BLaER1 treated with 17β-estradiol and CSF1 and Interleukin-3, amounts not matched to agents 10 nM and 100 nM (cell line): Measurements from ENCODE around the gene SERBP1.

Source experiments
- H3K27ac ChIP-seq, 11 experiments: shearing (Covaris generic); formaldehyde crosslinking; 2 replicates each; pipeline ENCODE4 v1.8.1; 2022
- H3K27me3 ChIP-seq, 11 experiments: shearing (Covaris generic); formaldehyde crosslinking; 2 replicates each; pipeline ENCODE4 v1.8.1; 2022
- H3K36me3 ChIP-seq, 11 experiments: shearing (Covaris generic); formaldehyde crosslinking; 2 replicates each; pipeline ENCODE4 v1.8.1; 2022
- H3K4me1 ChIP-seq, 10 experiments: shearing (Covaris generic); formaldehyde crosslinking; 2 replicates each; pipeline ENCODE4 v1.8.1; 2022
- H3K4me2 ChIP-seq, 11 experiments: shearing (Covaris generic); formaldehyde crosslinking; 2 replicates each; pipeline ENCODE4 v1.8.1; 2022
- H3K4me3 ChIP-seq, 10 experiments: shearing (Covaris generic); formaldehyde crosslinking; 2 replicates each; pipeline ENCODE4 v1.8.1; 2022
- H3K9ac ChIP-seq, 11 experiments: shearing (Covaris generic); formaldehyde crosslinking; 2 replicates each; pipeline ENCODE4 v1.8.1; 2022
- H3K9me3 ChIP-seq, 11 experiments: shearing (Covaris generic); formaldehyde crosslinking; replicated peaks in 1 of 11; 2 replicates each; pipeline ENCODE4 v1.8.1; 2022
- H4K20me1 ChIP-seq, 11 experiments: shearing (Covaris generic); formaldehyde crosslinking; 2 replicates each; pipeline ENCODE4 v1.8.1; 2022
- Cebpa-rat ChIP-seq, 11 experiments: shearing (Covaris generic); IDR thresholded peaks; 2 replicates each; pipeline ENCODE4 v1.8.1; 2022

The SERBP1 gene

DNA sequence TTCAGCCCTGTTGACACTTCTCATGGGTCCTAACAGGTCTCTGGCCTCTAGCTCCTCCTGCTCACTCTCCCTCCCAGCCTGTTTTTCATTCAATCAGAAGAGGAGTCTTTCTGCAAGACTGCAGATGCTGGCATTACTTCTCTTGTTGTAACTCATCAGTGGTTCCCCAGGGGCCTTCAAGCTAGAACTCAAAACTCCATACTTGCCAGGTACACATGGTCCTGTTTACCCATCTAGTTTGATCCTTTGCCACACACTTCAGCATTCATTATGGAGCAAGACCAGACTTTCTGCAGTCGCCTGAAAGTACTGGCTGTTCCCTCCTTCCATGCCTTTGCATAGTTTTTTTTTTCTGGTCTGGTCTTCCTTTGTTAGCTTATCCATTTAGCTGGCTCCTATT, 47.9 kb downstream of the SERBP1 start:
- no peak overlapping the region for H3K27ac ChIP-seq
- H3K4me1 ChIP-seq, result no peaks in the 10 kb centered on the region
- no peak for TF ChIP-seq Cebpa-rat (IDR thresholded peaks at IDR 0.05)

DNA sequence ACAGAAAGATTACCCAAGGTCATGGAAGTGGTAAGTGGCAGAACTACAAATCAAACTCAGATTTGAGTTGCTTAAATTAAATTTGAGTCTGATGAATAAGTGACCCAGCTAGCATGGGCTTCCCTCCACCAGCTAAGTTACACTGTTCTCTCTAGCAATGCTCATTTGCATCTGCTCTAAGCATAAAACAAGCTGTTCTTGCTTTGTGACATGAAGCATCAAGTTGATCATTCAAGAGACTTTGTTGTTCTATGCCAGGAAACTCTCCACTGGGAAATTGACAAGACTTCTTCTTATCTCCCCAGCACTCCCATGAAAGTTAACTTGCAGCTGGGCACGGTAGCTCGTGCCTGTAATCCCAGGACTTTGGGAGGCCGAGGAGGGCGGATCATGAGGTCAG, 49.0 kb downstream of the SERBP1 start:
- H3K4me2 ChIP-seq, result no peak overlapping the region
- no peaks in the 10 kb centered on the region for H3K27me3 ChIP-seq
- no peaks in the 10 kb centered on the region for H4K20me1 ChIP-seq
- H3K4me1 ChIP-seq, result peaks cover 0 to 6% (median 0%) of the 10 kb centered on the region in 10 experiments; a peak in 2 of 20 replicates
- H3K4me3 ChIP-seq, result no peak overlapping the region
- H3K9ac ChIP-seq, result no peak overlapping the region
- peaks cover 46 to 77% (median 58%) of the 10 kb centered on the region in 11 experiments for H3K9me3 ChIP-seq
- H3K27ac ChIP-seq, result no peak overlapping the region
- peaks cover 62 to 100% (median 99%) of the 10 kb centered on the region in 11 experiments for H3K36me3 ChIP-seq
- no peak for TF ChIP-seq Cebpa-rat (IDR thresholded peaks at IDR 0.05)

More for the DNA sequence above, 47.9 kb downstream of the SERBP1 start:
- H3K9me3 ChIP-seq, result peaks cover 46 to 80% (median 58%) of the 10 kb centered on the region in 11 experiments
- H4K20me1 ChIP-seq, result no peaks in the 10 kb centered on the region
- H3K4me2 ChIP-seq, result no peak overlapping the region
- H3K9ac ChIP-seq, result no peak overlapping the region
- no peaks in the 10 kb centered on the region for H3K27me3 ChIP-seq
- H3K4me3 ChIP-seq, result no peak overlapping the region
- H3K36me3 ChIP-seq, result peaks cover 66 to 99% (median 97%) of the 10 kb centered on the region in 11 experiments

DNA sequence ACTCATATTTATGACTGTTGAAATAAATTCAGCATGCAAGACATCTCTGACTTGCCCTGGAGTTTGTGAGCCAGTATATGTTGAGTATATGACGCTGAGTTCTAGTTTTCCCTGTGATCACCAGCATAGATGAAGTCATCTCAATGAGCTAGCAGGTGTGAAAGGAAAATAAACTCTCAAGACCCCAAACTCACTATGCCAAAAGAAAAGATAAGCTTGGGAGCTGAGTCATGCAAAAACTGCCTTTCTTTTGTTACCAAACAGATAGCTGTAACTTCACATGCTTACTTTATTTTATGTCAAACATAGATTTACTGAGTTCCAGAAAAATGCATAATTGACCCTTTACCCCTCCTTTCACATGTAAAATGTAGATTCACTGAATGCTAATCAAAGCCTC, 52.9 kb downstream of the SERBP1 start:
- Histone ChIP-seq H3K4me2 (no peak overlapping the region), H3K9ac (no peak overlapping the region), H3K4me1 (peaks cover 0 to 6% (median 0%) of the 10 kb centered on the region in 10 experiments; a peak in 2 of 20 replicates), H3K36me3 (peaks cover 32 to 100% (median 98%) of the 10 kb centered on the region in 11 experiments), H3K27ac (no peak overlapping the region), H4K20me1 (no peaks in the 10 kb centered on the region), H3K27me3 (no peaks in the 10 kb centered on the region), H3K4me3 (no peak overlapping the region), H3K9me3 (peaks cover 11 to 43% (median 26%) of the 10 kb centered on the region in 11 experiments)
- TF ChIP-seq Cebpa-rat (IDR thresholded peaks at IDR 0.05), result no peak

DNA sequence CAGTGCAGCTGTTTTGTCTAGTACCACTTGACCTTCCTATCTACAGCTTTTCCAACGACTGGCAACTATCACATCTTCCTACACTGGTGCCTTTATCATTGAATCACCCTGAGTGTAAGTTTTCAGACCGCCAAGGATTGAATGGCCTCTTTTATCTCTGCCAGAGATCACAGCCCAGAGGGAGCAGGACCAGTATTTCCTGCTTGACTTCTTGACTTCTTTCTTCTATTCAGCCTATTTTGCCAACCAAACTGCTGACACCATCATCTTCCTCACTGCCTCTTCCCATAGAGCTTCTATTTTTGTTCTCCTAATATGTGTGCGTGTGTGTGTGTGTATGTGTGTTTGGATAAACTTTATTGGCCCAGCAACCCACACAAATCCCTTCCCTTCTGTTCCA, 53.8 kb downstream of the SERBP1 start:
- no peak overlapping the region for H3K9ac ChIP-seq
- no peak overlapping the region for H3K27ac ChIP-seq
- H3K36me3 ChIP-seq, result peaks cover 28 to 100% (median 98%) of the 10 kb centered on the region in 11 experiments
- H3K27me3 ChIP-seq, result no peaks in the 10 kb centered on the region
- H3K4me1 ChIP-seq, result peaks cover 0 to 6% (median 0%) of the 10 kb centered on the region in 10 experiments; a peak in 2 of 20 replicates
- H3K9me3 ChIP-seq, result peaks cover 4 to 34% (median 17%) of the 10 kb centered on the region in 11 experiments; a peak in 19 of 22 replicates
- H3K4me3 ChIP-seq, result no peak overlapping the region
- H4K20me1 ChIP-seq, result no peaks in the 10 kb centered on the region
- 0 out of 22 replicates have a peak overlapping the region, but pooled peaks of 1 of the 11 experiments have one; percentile 7 for H3K4me2 ChIP-seq
- no peak for TF ChIP-seq Cebpa-rat (IDR thresholded peaks at IDR 0.05)

DNA sequence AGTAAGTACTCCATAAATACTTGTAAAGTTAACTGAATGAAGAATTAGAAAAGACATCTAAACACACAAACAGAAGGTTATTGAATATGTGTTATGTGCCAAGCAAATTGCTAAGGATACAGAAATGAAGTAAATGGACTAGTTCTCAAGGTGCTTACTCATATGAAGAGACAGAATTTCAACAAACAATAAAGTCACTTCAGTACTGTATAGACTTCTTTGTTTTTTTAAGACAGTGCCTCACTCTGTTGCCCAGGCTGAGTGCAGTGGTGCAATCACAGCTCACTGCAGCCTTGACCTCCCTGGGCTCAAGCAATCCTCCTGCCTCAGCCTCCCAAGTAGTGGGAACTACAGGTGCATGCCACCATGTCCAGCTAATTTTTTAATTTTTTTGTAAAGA, 57.3 kb downstream of the SERBP1 start:
- Histone ChIP-seq H3K4me1 (peaks cover 0 to 6% (median 0%) of the 10 kb centered on the region in 10 experiments; a peak in 2 of 20 replicates), H3K4me3 (no peak overlapping the region), H3K27me3 (no peaks in the 10 kb centered on the region), H3K36me3 (peaks cover 21 to 100% (median 97%) of the 10 kb centered on the region in 11 experiments), H3K9me3 (peaks cover 0 to 4% (median 0%) of the 10 kb centered on the region in 11 experiments; a peak in 3 of 22 replicates), H3K27ac (no peak overlapping the region), H3K9ac (no peak overlapping the region), H4K20me1 (no peaks in the 10 kb centered on the region), H3K4me2 (no peak overlapping the region)
- no peak for TF ChIP-seq Cebpa-rat (IDR thresholded peaks at IDR 0.05)

DNA sequence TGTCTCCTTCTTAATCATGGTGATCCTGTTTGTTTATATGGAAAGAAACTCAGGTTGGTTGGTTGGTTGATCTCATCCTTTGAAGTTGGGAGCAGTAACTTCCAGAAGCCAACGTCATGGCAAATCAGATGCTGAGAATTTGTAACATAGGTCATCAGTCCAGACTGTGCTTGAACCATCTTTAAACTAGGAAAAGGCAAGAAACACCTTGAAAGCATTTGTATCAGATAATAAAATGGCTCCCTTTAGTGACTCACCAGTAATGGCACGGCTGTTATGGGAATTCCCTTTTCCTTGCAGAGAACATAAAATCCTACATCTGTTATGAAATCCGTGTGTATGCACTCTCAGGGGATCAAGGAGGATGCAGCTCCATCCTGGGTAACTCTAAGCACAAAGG, 58.1 kb downstream of the SERBP1 start:
- no peaks in the 10 kb centered on the region for H4K20me1 ChIP-seq
- H3K27me3 ChIP-seq, result no peaks in the 10 kb centered on the region
- no peak overlapping the region for H3K4me2 ChIP-seq
- no peak overlapping the region for H3K4me3 ChIP-seq
- no peak overlapping the region for H3K9ac ChIP-seq
- no peak for TF ChIP-seq Cebpa-rat (IDR thresholded peaks at IDR 0.05)
- H3K27ac ChIP-seq, result no peak overlapping the region
- 0 out of 22 replicates have a peak, but pooled peaks cover 0 to 3% (median 0%) of the 10 kb centered on the region in 11 experiments for H3K9me3 ChIP-seq
- peaks cover 0 to 6% (median 0%) of the 10 kb centered on the region in 10 experiments; a peak in 2 of 20 replicates for H3K4me1 ChIP-seq
- H3K36me3 ChIP-seq, result peaks cover 21 to 100% (median 95%) of the 10 kb centered on the region in 11 experiments

DNA sequence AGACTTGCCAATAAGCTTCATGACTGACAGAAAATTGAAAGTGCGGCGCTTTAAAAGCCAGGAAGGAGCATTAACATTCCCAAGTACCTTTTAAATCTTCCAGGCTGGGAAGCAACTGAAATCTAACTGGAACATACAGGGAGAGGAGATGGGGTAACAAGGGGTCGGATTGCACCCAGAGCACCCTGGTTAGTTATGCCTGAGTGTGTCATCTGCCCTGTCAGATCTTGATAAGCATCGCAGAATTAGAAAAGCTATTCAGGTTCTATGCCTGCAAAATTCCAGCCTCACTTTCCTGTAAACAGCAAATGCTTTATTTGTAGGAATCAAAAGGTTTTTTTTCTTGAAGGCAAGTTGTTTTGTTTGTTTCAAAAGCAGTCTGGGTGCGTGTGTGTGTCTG, 58.5 kb downstream of the SERBP1 start:
- no peak for TF ChIP-seq Cebpa-rat (IDR thresholded peaks at IDR 0.05)
- Histone ChIP-seq H3K4me2 (no peak overlapping the region), H3K4me1 (peaks cover 0 to 6% (median 0%) of the 10 kb centered on the region in 10 experiments; a peak in 2 of 20 replicates), H3K27ac (no peak overlapping the region), H3K9me3 (0 out of 22 replicates have a peak, but pooled peaks cover 0 to 3% (median 0%) of the 10 kb centered on the region in 11 experiments), H4K20me1 (no peaks in the 10 kb centered on the region), H3K4me3 (no peak overlapping the region), H3K27me3 (no peaks in the 10 kb centered on the region), H3K9ac (no peak overlapping the region), H3K36me3 (peaks cover 21 to 100% (median 95%) of the 10 kb centered on the region in 11 experiments)

DNA sequence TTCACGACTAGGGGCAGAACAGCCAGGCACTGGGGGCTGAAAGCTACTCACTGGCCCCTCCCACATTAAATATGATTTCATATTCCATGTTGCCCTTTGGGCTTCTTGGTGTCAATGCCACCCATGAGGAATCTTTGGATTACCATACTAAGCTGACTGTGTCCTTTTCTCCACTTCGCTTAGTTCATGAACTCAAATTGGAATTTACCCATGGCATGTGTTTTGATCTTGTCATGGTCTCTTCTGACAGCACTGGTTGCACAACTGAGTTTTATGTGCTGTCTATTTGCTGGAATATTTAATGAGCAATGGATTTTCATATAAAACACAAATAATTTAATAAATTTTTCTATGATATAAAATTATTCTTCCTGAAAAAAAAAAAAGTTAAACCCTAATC, 59.2 kb downstream of the SERBP1 start:
- no peaks in the 10 kb centered on the region for H3K4me1 ChIP-seq
- H3K27me3 ChIP-seq, result no peaks in the 10 kb centered on the region

DNA sequence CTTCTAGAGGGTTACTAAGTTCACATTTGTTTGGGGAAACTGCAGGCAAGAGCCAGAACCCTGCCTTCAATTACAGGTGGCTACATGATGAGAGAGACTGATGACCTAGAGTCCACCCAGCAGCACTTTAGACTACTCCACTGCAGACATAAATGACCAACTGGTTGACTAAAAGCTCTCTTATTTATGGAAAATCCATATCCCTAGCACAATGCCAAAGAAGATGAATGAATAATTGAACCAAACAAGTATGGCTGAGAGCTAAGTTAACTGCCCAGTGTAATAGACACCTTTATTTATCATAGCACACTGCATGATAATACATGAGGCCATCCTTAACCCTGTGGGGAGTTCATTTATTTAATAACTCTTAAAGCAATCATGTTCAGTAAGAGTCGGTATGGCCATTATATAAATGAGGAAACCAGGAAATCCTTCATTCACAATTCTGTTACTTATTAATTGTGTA, 62.1 kb downstream of the SERBP1 start:
- no peaks in the 10 kb centered on the region for H3K27me3 ChIP-seq
- no peak overlapping the region for H3K27ac ChIP-seq
- no peak overlapping the region for H3K9ac ChIP-seq
- TF ChIP-seq Cebpa-rat (IDR thresholded peaks at IDR 0.05), result no peak
- no peaks in the 10 kb centered on the region for H4K20me1 ChIP-seq
- H3K4me2 ChIP-seq, result no peak overlapping the region
- H3K36me3 ChIP-seq, result peaks cover 21 to 97% (median 78%) of the 10 kb centered on the region in 11 experiments
- H3K4me3 ChIP-seq, result no peak overlapping the region
- no peaks in the 10 kb centered on the region for H3K4me1 ChIP-seq
- no peaks in the 10 kb centered on the region for H3K9me3 ChIP-seq

More for the DNA sequence above, 59.2 kb downstream of the SERBP1 start:
- no peak overlapping the region for H3K27ac ChIP-seq
- no peak for TF ChIP-seq Cebpa-rat (IDR thresholded peaks at IDR 0.05)
- H3K4me3 ChIP-seq, result no peak overlapping the region
- H3K4me2 ChIP-seq, result no peak overlapping the region
- H3K9ac ChIP-seq, result no peak overlapping the region
- H3K9me3 ChIP-seq, result 0 out of 22 replicates have a peak, but pooled peaks cover 0 to 3% (median 0%) of the 10 kb centered on the region in 11 experiments
- peaks cover 21 to 100% (median 92%) of the 10 kb centered on the region in 11 experiments for H3K36me3 ChIP-seq
- no peaks in the 10 kb centered on the region for H4K20me1 ChIP-seq
